SHP77 (cell line): ENCODE results near the gene S100A7A.
"Not testable (repeated sequence)": the region's sequence is repeated elsewhere in the genome, so short reads cannot be mapped to it uniquely, and the experiment has no call there.

Experiments used
- DNase-seq, 2 experiments: peaks; one replicate each; lab custom pipeline; 2025; lab: John Stamatoyannopoulos, UW

S100A7A gene

DNA sequence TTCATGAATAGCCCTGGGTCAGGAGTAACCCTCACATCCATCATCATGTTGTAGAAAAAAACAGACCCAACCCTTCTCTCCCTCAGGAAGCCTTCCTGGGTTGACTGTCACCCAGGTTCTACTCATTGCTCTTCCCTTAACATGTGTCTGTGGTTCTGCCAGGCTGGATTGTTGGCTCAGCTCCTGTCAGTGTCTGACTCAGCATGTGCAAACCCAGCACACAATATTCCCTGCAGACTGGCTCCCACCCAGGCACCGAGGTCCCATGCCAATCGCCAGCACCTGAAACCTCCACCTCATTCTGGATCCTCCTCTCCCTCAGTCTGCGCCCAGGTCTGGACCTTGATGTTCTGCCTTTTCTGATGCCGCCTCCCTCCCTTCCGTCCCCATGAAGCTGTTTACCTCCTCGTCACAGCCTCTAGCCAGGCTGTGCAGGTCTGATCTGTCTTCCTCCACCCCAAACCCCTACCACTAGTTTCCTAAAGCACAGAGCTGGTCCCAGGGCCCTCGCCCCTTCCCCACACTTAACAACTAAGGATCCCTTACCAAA, 21.1 kb upstream of the S100A7A start:
- DNase-seq, result no peak

DNA sequence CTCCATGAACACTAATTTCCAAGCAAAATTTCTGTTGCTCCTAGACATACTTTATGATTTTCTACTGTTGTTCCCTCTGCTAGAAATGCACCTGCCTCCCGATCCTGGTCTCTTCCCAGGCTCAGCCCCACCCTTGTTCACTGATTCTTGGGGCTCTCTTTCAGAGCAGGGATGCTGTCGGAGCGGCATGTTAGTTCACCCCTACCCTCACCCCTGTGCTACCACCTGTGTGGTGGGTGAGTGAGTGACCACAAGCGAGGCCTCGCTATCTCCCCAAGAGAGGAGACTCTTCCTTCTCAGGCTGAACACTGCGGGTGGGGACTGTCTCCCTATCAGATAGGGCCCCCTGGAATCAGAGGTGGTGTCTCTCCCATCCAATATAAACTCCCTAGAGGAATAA, 20.5 kb upstream of the S100A7A start:
- DNase-seq, result no peak

DNA sequence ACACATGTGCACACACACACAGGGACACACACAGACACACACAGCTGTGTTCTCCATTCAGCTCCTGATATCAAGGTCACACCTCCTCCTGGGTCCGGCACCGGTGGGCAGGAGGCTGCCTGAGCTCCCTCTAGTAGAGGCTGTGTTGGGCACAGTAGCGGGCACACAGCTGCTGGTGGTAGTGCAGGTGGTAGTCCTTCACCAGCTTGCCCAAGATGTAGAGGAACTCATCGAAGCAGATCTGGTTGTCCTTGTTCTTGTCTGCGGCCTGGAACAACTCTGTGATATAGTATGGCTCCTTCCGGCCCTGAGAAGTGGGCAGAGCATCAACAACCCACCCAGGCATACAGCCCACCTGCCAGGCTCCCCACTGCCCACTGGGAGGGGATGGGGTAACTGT, 19.9 kb upstream of the S100A7A start:
- no peak for DNase-seq

DNA sequence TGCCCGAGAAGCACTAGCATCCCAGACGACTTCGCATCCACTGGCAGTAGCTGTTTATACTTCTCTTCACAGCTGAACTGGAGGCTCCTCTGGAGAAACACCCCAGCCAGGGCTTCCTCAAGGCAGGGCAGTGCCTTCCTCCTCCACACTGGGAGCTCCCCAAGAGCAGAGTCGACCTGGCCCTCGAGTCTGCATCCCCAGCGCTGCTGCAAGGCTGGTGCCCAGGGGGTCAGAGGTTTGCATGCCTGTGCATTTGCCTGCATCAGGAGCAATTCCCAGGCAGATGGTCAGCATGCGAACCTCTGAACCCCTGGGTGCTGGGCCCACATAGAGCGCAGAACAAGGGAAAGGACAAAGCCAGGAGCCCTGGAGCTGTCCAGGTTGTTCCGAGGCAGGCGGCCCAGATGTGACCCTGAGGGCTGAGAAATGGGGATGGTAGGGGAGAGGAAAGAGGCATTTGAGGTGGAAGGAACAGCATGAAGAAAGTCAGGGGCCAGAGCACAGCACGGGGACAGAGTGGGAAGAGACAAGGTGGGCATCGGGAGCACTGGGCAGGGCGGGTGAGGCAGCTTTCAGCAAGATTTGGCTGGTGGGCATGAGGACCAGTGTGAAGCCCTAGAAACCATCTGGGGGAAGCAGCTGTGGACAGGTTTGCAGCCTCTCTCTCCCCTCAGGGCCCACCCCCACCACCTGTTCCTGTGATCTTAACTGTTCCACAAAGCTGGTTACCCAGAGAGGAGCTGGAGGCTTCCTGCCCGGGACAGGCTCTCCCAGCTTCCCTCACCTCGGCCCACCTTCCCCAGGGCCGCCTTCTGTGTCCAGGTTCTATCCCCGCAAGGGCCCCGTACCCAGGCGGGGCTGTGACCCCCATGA, 19.0 kb upstream of the S100A7A start:
- no peak for DNase-seq

DNA sequence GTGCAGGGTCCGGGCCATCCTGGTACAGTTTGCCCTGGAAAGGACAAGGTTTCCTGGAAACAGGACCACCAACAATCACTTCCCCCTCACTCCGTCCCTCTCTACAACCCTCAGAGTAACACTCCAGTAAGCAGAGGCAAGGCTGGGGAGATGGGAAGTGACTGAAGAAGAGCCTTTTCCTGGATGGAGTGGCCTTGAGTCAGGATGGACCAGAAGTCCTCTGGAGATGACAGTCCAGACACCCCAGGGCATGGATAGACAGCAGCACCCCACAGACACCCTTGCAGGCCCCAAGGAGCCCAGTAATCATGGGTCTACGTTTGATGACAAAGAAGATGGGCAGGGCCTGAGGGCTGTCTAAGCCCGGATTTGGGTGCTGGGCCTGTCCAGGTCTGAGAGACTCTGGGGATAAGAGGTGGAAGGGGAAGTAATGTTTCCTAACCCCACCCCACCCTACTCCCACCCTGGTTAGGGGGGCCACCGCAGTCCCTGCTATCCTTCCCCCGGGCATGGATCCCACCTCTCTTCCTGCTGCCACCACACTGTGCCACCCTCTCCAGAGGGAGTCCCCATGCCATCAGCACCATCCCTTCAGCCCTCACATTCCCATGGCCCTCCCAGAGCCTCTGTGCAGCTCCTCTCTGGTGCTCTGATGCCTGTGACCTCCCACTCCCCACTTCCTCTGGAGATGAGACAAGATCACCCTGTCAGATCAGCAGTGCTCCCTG, 18.2 kb upstream of the S100A7A start:
- no peak for DNase-seq

DNA sequence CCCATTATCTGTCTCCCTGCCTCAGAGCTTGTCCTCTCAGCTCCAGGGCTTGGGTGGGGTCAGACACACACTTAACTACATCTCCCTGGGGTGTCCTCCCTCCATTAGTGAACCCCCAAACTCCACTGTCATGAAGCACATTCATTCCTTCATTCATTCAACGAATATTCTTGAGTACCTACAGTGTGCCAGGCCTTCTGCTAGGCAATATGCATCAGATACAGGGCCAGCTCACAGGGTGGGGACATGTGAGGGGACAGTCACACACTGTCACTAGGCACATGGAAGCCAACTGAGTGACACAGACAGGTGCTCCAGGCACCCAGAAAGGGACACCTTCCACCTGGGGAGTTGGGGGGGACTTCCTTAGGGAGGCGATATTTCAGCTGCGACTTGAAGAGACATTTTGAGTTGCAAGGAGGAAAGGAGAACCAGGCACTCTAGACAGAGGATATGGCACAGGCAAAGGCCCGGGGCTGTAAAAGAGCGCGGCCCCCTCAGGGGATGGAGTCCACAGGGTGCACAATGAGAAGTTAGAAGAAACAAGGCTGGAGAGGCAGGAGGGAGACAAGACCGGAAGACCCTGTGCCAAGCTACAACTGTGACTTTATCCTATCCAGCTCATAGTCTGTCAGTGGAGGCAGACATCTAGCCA, 16.8 kb upstream of the S100A7A start:
- DNase-seq, result no peak

DNA sequence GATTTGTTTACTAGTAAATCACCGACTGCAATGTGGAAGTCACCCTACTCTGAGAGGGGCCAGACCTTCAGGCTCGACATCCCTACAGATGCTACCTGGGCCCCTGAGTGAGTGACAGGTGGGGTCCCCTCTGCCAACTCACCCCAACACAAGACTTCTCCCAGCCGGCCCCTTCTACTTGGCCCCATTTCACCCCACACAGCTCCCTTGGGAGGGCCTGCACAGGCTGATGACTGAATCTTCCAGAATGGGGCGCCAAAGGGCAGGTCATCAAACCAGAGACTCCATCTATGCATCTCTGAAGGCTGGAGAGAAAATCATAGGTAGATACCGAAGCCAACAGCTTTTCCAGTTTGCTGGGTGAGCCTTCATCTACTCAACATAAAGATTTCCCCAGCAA, 16.1 kb upstream of the S100A7A start:
- DNase-seq, result peak in 1 of 2 experiments; percentile 31

DNA sequence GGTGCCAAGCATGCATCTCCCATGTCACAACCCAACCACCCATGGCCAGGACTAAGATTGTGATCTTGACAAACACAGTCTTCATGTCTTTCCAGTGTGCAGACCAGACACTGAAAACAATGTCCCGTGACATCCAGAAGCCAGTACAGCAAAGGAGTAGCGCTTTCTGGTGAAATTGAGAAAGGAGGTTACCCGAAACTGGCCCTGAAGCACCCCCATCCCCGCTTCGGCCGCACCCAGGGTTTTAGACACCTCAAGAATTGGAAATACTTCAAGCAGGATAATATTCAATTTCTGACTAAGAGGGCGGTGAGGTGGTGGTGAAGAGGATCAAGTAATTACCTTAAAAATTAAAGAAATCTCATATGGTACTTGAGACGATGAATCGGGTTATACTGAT, 14.9 kb upstream of the S100A7A start:
- DNase-seq, result no peak

DNA sequence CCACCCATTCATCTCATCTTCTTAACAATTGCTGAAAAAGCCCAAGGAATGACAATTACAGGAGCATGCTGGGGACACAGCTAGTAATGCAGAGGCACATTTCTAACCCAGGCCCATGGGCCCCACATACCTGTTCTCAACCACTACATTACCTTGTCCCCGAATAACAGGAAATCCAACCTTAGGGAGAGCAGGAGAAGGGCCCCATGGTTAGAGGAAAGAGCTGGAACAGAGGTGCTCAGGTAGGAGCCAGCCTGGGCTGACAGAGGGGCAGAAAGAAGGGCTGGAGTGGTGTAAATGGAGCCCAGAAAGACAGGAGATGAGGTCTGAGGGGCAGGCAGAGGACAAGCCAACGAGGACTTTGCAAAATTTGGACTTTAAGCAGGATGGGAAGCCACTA, 14.1 kb upstream of the S100A7A start:
- DNase-seq, result no peak

DNA sequence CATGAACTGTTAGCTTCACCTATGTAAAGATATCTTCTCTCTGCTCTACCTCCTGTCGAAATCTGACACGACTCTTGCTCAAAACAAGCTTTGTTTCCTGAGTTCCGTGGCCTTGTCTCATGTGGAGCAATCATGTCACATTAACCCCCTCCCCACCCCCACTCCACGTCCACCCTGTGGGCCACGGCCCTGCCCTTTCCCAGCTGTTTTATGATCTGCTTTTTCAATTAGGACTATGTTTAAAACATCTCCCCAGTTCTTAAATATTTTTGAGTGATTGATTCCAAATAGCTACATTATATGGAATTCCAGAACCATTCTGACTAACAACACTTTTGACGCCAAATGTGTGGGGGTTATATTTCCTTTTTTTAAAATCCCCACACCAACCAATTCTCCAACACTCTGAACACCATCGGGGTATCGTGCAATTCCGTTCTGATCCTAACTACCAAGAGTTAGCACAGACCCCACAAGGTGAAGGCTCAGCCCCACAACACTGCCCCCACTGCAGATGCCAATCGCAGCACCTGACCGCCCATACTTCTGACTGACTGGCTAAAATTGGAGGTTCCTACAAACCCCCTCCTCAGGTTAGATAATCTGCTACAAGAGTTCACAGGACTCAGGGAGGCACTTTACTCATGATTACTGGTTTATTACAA, 12.8 kb upstream of the S100A7A start:
- no peak for DNase-seq

DNA sequence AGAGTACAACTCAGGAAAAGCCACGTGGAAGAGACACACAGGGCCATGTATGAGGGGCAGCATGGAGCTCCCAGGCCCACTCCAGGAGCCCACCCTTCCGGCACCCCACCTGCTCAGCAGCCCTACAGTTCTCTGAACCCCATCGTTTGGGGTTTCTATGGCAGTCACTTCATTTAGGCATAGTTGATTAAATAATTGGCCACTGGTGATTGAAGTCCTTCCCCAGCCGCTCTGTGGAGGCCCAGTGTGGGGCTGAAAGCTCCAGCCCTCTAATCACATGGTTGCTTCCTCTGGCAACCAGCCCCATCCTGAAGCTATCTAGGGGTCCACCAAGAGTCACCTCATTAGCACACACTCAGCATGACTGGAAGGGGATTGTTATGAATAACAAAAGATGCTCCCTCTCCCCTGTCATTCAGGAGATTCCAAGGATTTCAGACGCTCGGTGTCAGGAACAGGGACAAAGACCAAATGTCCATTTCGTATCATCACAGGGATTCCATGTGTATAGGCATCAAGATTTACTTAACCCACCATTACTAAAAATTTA, 12.2 kb upstream of the S100A7A start:
- DNase-seq, result no peak

DNA sequence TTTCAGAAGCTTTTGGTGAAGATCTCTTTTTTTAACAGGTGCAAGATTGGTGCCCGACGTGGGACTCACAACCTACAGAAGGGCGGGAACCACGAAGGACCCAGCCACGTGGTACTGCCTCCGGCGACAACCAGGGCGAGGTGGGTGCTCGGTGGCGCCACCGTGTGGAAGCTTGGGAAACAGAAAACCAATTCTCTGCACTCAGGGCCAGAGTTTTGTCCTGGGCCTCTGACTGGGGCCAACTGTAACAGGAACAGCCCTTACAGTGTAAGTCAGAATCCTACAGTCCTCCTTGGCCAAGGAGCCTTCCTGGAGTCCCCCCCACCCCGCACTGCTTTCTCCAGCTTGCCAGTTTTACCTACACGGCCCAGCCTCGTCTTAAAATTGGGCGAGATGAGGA, 11.6 kb upstream of the S100A7A start:
- DNase-seq, result peak; percentile 13 to 24

DNA sequence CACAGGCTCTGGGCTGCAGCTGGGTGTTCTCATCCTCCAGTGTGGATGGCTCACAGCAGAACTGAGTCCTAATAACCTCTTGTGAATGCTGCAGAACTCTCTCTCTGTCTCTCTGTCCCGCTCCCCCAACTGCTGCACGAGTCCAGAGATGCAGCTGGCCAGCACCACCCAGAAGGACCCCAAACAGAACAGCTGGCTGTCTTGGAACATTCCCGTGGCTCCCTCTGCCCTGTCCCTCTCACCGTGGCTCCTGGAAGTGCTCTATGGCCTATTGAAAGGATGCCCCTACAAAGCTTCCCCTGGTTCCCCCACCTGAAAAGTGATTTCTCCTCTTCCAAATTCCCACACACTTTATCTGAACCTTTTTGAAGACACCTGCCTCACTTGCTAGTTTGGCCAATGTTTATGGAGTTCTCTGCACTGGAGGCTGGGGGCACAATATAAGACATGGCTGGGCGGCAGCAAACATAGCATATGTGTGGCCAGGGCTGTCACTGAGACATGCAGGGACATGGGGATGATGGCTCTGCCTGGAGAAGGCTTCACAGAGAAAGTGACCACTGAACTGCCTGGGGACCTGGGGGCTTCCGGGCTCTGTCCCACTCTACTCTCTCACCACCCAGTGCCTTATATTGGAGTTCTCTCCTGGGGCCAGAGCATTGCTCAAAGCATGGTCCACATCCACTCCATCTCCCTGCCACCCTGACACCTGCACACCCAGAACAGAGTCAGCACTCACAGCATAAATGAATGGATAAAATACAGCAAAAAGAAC, 10.3 kb upstream of the S100A7A start:
- not testable (repeated sequence) for DNase-seq

DNA sequence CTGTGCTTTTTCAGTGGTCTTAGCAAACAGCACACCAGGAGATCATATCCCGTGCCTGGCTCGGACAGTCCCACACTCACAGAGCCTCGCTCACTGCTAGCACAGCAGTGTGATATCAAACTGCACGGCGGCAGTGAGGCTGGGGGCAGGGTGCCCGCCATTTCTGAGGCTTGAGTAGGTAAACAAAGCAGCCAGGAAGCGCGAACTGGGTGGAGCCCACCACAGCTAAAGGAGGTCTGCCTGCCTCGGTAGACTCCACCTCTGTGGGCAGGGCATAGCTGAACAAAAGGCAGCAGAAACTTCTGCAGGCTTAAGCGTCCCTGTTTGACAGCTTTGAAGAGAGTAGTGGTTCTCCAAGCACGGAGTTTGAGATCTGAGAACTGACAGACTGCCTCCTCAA, 9.0 kb upstream of the S100A7A start:
- DNase-seq, result peak in 1 of 2 experiments; percentile 25

DNA sequence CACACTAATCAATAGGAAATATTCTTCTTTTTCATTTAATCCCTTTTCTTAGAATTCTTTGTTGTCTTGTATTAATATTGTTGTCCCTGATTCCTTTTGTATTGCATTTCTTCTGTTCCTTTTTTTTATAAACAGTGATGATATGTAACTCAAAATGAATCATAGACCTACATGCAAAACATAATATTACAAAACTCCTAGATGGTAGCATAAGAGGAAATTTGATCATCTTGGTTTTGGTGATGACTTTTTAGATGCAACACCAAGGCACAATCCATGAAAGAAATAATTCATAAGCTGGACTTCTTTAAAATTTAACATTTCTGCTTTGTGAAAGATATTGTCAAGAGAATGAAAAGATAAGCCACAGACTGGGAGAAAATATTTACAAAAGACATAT, 2.4 kb upstream of the S100A7A start:
- not testable (repeated sequence) for DNase-seq

DNA sequence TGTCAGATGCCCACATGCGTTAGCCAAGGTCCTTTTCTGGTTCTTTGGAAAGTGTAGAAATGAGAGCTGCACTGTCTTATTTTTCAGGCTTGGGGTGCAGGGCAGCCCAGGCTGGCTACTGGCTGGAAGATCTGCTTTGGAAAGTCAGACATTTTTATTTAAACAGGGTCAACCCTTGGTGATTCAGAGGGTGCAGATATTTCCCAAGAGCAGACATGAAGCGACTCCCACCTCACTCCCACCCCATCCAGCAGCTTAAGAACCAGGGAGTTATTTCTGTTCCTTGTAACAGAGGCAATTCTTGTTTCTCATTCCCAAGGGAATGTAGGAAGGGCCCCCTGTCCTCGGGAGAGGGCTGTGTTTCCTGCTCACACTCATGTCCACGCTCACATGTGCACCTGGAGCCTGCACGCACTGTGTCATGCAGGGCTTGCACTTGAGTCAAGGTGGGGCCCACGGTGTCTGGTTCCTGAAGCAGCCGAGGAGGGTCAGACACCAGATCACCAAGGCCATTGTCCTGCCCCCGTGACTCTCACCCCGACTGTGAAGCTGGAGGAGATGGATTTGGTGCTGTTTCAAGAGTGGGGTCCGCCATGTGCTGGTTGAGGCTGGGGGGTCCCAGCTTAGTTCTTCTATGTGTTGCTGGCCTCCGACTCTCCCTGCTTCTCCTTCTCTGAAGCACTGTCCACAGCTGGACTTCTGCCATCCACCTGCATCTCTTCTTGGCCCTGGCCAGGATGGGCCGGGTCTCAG, 992 bp downstream of the S100A7A start:
- DNase-seq, result no peak

DNA sequence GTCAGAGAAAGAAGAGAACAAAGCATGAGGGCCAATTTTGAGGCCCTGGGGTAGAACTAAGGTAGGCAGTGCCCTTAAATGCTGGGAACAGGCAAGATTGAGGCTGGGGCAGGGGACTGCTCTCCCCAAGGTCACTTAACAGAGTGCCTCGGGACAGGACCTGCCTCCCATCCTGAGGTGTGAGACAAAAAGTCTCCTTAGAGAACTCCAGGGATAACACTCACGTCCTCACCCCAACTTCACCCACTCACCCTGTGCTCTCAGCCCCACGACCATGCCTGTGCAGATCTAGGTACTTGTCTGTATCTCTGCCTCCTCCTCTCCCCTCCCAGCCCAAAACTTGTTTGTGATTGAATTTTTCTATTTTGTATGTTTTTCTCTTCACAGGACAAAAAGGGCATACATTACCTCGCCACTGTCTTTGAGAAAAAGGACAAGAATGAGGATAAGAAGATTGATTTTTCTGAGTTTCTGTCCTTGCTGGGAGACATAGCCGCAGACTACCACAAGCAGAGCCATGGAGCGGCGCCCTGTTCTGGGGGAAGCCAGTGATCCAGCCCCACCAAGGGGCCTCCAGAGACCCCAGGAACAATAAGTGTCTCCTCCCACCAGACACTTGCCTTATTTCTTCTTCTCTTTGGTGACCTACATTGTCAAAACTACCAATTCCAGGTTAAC, 2.6 kb downstream of the S100A7A start:
- not testable (repeated sequence) for DNase-seq

DNA sequence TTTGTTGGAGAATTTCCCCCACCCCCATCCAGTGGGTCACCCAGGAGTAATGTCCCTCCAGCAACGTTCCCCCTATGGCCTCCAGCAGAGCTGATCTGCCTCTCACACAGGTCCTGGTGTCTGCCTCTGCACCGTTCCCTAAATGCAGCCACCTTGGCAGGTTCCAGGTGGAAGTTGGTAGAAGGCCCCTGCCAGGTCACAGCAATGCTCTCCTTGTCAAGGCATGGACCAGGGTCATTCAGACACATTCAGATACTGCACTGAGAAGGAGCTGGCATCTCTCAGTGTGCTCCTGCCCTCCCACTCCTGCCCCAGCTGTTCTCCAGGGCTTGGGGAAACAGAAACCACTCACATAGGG, 3.1 kb downstream of the S100A7A start:
- not testable (repeated sequence) for DNase-seq

DNA sequence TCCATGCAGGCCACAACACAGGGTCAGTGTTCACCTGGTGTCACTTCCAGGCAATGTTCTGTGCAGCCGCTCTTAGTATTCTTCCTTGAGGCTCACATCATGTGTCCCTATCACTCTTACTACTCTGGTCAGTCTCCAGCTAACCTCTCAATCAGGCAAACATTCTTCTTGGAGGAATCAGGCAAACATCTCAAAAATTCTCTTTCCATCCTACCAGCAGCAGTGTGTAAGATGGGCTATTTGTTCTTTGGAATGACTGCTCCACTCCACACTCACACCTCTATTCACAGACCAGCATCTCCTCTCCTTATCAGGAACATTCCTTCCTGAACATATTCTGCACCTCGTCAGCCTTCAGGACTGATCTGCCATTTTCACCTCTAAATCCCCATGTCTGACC, 4.0 kb downstream of the S100A7A start:
- no peak for DNase-seq
